IMR-90 (cell line): ENCODE results near the gene PNMA8B.

Experiments used
- CEBPB ChIP-seq: IDR thresholded peaks from 2 replicates; pipeline ENCODE4 v1.6.1; 2012; ENCODE audit warnings: low read depth, low read length, improper control_type of control experiment
- CHD1 ChIP-seq: IDR thresholded peaks from 2 replicates; pipeline ENCODE4 v1.6.1; 2012; ENCODE audit warnings: low read depth, low read length, improper control_type of control experiment
- FOS ChIP-seq: fragments of 150-350 bp; IDR thresholded peaks from 2 replicates; pipeline ENCODE4 v1.6.1; 2016; ENCODE audit warnings: low read depth, low read length
- MAFK ChIP-seq: IDR thresholded peaks from 2 replicates; pipeline ENCODE4 v1.6.1; 2012; ENCODE audit warnings: low read depth, low read length, improper control_type of control experiment
- MAZ ChIP-seq: IDR thresholded peaks from 2 replicates; pipeline ENCODE4 v1.6.1; 2012; ENCODE audit warnings: low read depth, mild to moderate bottlenecking, low read length, improper control_type of control experiment, moderate library complexity, borderline replicate concordance
- MXI1 ChIP-seq: IDR thresholded peaks from 2 replicates; pipeline ENCODE4 v1.6.1; 2012; ENCODE audit warnings: low read depth, mild to moderate bottlenecking, low read length, moderate library complexity, borderline replicate concordance
- NFE2L2 ChIP-seq: fragments of 150-350 bp; IDR thresholded peaks from 2 replicates; pipeline ENCODE4 v1.6.1; 2016; ENCODE audit warnings: low read depth, mild to moderate bottlenecking, low read length
- POLR2A ChIP-seq: IDR thresholded peaks from 2 replicates; pipeline ENCODE4 v1.6.1; 2012; ENCODE audit warnings: mild to moderate bottlenecking, low read depth, low read length
- RAD21 ChIP-seq: IDR thresholded peaks from 2 replicates; pipeline ENCODE4 v1.6.1; 2012; ENCODE audit warnings: low read length, improper control_type of control experiment
- RFX5 ChIP-seq: IDR thresholded peaks from 2 replicates; pipeline ENCODE4 v1.8.0; 2012; ENCODE audit warnings: low read depth, mild to moderate bottlenecking, low read length, moderate library complexity
- SMC3 ChIP-seq: fragments of 150-350 bp; IDR thresholded peaks from 2 replicates; pipeline ENCODE4 v1.6.1; 2016; ENCODE audit warnings: low read depth, mild to moderate bottlenecking, antibody characterized with exemption, low read length, moderate library complexity
- TF ChIP-seq, protein P1 (sequence below): conservative IDR thresholded peaks from 2 replicates; pipeline ENCODE4 v1.5.1; 2012; ENCODE audit warnings: mild to moderate bottlenecking, low read depth, low read length, improper control_type of control experiment
- TF ChIP-seq, protein P2 (sequence below): fragments of 150-350 bp; IDR thresholded peaks from 2 replicates; pipeline ENCODE4 v1.6.1; 2016; ENCODE audit warnings: low read depth, mild to moderate bottlenecking, low read length, moderate library complexity, borderline replicate concordance

DNA sequence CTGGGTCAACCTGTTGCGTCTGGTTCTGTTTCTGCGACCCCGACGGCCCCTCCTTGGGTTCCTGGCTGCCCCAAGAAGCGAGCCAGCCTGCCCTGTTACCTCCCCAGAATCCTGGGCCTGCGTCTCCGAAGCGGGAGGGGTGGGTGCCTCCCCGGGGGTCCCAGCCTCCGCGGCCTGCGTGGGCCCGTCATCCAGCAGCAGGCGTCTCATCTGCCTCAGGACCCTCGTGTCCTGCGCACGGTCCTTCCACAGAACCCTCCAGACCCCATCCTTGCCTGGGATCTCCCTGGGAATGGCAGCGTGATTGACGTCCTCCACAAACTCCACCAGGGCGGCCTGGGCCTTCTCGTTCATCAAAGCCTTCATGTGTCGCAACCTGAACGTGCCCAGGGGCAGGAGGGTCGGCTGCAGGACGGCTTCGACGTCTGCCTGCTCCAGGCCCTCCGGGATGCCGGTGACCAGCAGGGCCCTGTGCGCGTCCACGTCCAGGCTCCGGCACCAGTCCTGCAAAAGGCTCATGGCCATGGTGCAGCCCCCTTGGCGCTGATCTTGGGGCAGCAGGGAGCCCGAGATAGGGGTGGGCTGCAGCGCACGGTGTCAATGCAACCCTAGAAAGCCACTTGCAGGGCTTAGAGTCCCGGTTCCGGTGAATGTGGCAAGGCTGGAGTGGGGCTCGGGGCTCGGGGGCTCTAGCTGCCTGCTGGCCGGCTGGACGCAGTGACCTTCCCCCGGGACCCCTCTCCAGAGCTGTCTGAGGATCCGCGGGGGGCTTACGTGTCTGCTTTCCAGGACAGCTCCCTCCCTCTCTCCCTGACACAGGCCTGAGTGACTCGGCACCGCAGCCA lies 504 bp downstream of the PNMA8B start:
- TF ChIP-seq MXI1 = no peak
- TF ChIP-seq NFE2L2 = no peak
- TF ChIP-seq, protein P1, sequence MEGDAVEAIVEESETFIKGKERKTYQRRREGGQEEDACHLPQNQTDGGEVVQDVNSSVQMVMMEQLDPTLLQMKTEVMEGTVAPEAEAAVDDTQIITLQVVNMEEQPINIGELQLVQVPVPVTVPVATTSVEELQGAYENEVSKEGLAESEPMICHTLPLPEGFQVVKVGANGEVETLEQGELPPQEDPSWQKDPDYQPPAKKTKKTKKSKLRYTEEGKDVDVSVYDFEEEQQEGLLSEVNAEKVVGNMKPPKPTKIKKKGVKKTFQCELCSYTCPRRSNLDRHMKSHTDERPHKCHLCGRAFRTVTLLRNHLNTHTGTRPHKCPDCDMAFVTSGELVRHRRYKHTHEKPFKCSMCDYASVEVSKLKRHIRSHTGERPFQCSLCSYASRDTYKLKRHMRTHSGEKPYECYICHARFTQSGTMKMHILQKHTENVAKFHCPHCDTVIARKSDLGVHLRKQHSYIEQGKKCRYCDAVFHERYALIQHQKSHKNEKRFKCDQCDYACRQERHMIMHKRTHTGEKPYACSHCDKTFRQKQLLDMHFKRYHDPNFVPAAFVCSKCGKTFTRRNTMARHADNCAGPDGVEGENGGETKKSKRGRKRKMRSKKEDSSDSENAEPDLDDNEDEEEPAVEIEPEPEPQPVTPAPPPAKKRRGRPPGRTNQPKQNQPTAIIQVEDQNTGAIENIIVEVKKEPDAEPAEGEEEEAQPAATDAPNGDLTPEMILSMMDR = no peak
- no peak for TF ChIP-seq CEBPB
- TF ChIP-seq POLR2A = no peak
- no peak for TF ChIP-seq FOS
- no peak for TF ChIP-seq RFX5
- TF ChIP-seq MAFK = no peak
- TF ChIP-seq RAD21 = no peak
- TF ChIP-seq, protein P2, sequence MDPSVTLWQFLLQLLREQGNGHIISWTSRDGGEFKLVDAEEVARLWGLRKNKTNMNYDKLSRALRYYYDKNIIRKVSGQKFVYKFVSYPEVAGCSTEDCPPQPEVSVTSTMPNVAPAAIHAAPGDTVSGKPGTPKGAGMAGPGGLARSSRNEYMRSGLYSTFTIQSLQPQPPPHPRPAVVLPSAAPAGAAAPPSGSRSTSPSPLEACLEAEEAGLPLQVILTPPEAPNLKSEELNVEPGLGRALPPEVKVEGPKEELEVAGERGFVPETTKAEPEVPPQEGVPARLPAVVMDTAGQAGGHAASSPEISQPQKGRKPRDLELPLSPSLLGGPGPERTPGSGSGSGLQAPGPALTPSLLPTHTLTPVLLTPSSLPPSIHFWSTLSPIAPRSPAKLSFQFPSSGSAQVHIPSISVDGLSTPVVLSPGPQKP = no peak
- no peak for TF ChIP-seq SMC3
- TF ChIP-seq CHD1 = no peak
- no peak for TF ChIP-seq MAZ
